Fibroblast of mammary gland (primary cell): Measurements from ENCODE around the gene NUMB.
"Not testable (repeated sequence)": the region's sequence is repeated elsewhere in the genome, so short reads cannot be mapped to it uniquely, and the experiment has no call there.

ENCODE experiments used
- DNase-seq: peaks from one replicate; pipeline ENCODE4 v3.0.0-alpha.2; 2010; ENCODE audit warnings: low read depth
- H3K4me3 ChIP-seq: 2 replicates; pipeline ENCODE4 v1.5.1; 2011; ENCODE audit warnings: low read depth, mild to moderate bottlenecking, low read length, moderate library complexity; ENCODE audit not compliant: control insufficient read depth
- CTCF ChIP-seq: conservative IDR thresholded peaks from 2 replicates; pipeline ENCODE4 v1.5.1; 2011; ENCODE audit warnings: low read depth, low read length, inconsistent platforms; ENCODE audit not compliant: control insufficient read depth, insufficient read depth

NUMB gene

GRCh38 chr14:73427516-73428264 is 30.7 kb downstream of the NUMB start:
- TF ChIP-seq CTCF = no peak
- no peak for DNase-seq
- H3K4me3 ChIP-seq = no peak overlapping the region

- DNase-seq = peak; percentile 69
- TF ChIP-seq CTCF = no peak
- H3K4me3 ChIP-seq = no peak overlapping the region
Measured at GRCh38 chr14:73426877-73427276, 31.5 kb downstream of the NUMB start.

GRCh38 chr14:73424453-73424852 is 33.9 kb downstream of the NUMB start:
- no peak for TF ChIP-seq CTCF
- no peak overlapping the region for H3K4me3 ChIP-seq
- no peak for DNase-seq

DNA sequence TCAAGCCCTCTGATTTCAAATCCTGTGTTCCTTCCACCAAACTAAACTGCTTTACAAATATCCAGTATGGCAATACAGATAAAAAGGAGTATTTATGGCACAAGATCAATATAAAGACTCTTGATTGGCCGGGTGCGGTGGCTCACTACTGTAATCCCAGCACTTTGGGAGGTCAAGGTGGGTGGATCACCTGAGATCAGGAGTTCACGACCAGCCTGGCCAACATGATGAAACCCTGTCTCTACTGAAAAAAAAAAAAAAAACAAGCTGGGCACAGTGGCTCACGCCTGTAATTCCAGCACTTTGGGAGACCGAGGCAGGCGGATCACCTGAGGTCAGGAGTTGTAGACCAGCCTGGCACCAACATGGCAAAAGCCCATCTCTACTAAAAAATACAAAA is 35.3 kb downstream of the NUMB start:
- not testable (repeated sequence) for H3K4me3 ChIP-seq, DNase-seq

GRCh38 chr14:73422515-73422914 is 35.8 kb downstream of the NUMB start:
- DNase-seq = no peak
- no peak overlapping the region for H3K4me3 ChIP-seq
- no peak for TF ChIP-seq CTCF

DNA sequence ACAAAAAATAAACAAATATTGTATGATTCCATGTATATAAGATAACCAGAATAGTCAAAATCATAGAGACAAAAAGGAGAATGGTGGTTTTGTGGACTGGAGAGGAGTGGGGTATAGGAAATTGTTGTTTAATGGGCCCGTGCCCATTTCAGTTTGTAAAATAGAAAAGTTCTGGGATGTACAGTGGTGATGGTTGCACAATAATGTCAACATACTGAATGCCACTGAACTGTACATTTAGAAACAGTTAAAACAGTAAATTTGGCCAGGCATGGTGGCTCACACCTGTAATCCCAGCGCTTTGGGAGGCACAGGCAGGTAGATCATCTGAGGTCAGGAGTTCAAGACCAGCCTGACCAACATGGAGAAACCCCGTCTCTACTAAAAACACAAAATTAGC is 40.1 kb downstream of the NUMB start:
- no peak for TF ChIP-seq CTCF
- no peak for DNase-seq
- no peak overlapping the region for H3K4me3 ChIP-seq

GRCh38 chr14:73406248-73406647 is 52.1 kb downstream of the NUMB start:
- H3K4me3 ChIP-seq, DNase-seq: not testable (repeated sequence)

- TF ChIP-seq CTCF = no peak
- no peak overlapping the region for H3K4me3 ChIP-seq
- no peak for DNase-seq
Measured at GRCh38 chr14:73403181-73403752, 55.1 kb downstream of the NUMB start.
